Skeletal muscle tissue (tissue), 4 donors: ENCODE data around the gene HOXD3. TPM values are rescaled to one million over a fixed set of nuclear protein-coding genes. Genes with fewer than 3 reads are reported as not detected.

Experiments used
- H3K27ac ChIP-seq: one replicate; pipeline ENCODE4 v1.7.0; 2013; ENCODE audit warnings: mild to moderate bottlenecking, low read depth, low read length, inconsistent platforms
- H3K27me3 ChIP-seq, 3 donors: one replicate each; pipeline ENCODE4 v1.7.0; 2013; ENCODE audit warnings: low read length in 3 of 3; ENCODE audit not compliant: control insufficient read depth in 3 of 3, insufficient read depth in 3 of 3
- H3K36me3 ChIP-seq, 3 donors: one replicate each; pipeline ENCODE4 v1.7.0; 2013; ENCODE audit warnings: low read length in 3 of 3; ENCODE audit not compliant: control insufficient read depth in 3 of 3, insufficient read depth in 3 of 3
- H3K4me1 ChIP-seq, 3 donors: one replicate each; pipeline ENCODE4 v1.7.0; 2013; ENCODE audit warnings: low read length in 3 of 3, mild to moderate bottlenecking in 3 of 3; ENCODE audit not compliant: control insufficient read depth in 3 of 3, insufficient read depth in 3 of 3
- H3K4me3 ChIP-seq, 3 donors: one replicate each; pipeline ENCODE4 v1.7.0; 2013; ENCODE audit warnings: low read length in 3 of 3
- H3K9ac ChIP-seq, 3 donors: one replicate each; pipeline ENCODE4 v1.7.0; 2013; ENCODE audit warnings: low read length in 3 of 3, mild to moderate bottlenecking in 3 of 3, moderate library complexity in 2 of 3, low read depth in 1 of 3
- H3K9me3 ChIP-seq, 3 donors: one replicate each; pipeline ENCODE4 v1.7.0; 2013; ENCODE audit warnings: low read length in 3 of 3; ENCODE audit not compliant: control insufficient read depth in 3 of 3
- total RNA-seq: library from RNA; depleted of rRNA; stranded (reverse); fragments of >200 nt; gene quantifications from one replicate; pipeline ENCODE4 v1.2.3, GENCODE V29; 2014
- donor health status: Osteomylitis.

The HOXD3 gene
- total RNA-seq, 1 donor from 2014 or later = 4.2 TPM

DNA sequence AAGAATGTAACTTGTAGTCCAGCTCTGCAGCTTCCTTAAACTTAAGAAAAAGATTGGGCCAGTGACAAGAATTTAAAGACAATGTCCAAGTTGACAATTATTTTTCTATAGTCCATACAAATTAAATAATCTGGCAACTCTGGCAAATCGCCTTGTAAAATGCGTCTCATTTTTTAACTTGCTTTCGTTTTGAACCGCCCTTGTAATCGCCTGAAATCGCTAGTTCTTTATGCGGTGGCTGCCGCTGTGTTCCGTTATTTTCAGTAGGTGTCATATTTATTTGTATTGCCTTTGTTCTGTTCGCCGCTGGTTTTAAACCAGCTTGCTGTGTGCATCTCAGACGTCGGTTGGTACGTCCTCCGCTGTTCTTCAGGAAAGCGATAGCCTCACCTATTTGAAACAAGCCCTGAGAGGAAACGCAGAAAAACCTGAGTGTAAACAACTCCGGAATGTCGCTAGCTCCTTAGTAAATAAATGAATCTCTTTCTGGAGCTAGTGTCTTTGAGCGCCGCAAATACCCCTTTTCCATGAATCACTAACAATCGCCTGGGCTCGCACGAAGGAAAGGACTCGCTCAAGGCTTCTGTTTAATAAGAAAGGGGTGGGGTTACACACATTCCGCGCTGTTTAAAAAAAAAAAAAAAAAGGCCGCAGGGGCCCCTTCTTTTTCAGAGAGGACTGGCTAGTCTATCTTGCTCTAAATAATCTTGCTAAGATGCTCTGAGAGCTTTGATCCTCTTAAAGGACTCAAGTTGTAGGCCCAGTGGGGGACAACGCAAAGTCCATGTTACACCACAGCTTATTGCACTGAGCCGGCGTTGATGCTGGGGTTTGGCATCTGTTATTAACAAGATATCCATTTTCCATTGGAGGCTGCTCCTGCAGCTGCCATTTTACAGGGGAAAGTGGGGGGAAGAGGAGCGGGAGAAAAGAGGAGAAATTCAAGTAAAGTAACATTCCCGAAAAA is 24.6 kb upstream of the HOXD3 start:
- Histone ChIP-seq H3K9ac (peak overlapping the region; percentile 47 to 76 (median 60)), H3K9me3 (no peaks in the 10 kb centered on the region), H3K36me3 (peaks cover 0 to 2% (median 0%) of the 10 kb centered on the region in 3 donors), H3K4me3 (peak overlapping the region; percentile 22 to 66 (median 49)), H3K27ac (peak overlapping the region; percentile 50), H3K27me3 (peaks cover 19 to 69% (median 29%) of the 10 kb centered on the region in 3 donors), H3K4me1 (peaks cover 9 to 31% (median 10%) of the 10 kb centered on the region in 3 donors)

DNA sequence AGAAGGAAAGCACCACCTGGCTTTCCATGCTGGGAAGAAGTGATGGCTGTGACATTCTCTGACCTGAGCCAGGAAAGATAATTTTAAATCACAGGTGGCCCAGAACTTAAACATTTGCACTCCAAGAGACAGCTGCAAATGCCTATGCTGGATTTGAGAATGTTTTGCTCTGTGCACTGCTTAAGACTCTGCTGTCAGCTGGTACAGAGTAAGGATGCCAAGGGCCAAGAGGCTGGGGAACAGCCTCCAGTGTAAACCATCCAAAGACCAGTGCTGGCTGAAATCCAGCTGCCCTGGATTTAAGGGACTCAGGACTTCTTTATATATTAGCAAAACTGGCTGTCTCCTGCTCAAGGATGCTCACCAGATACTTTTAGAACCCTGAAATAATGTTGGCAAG is 23.7 kb upstream of the HOXD3 start:
- no peaks in the 10 kb centered on the region for H3K9me3 ChIP-seq
- H3K4me1 ChIP-seq = peaks cover 6 to 26% (median 12%) of the 10 kb centered on the region in 3 donors
- no peak overlapping the region for H3K4me3 ChIP-seq

DNA sequence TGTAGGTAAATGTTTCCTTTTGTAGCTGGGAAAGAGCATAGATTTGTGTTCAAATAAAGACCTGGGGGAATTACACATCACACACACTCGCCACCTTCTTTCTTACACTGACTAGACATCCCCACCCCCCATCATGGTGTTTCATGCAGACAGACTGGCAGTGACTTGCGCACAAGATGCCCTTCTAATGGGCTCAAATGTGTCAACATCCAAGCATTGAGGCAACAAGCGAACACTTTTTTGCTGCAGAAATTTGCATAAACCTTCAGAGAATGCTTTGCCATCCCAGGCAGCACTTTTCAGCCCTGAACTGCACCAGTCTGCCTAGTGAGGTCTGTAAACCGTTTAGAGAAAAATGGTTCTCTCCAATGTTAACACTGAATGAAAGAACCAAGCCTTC is 23.1 kb upstream of the HOXD3 start:
- Histone ChIP-seq H3K4me3 (peak overlapping the region in 1 of 3 donors; percentile 23), H3K36me3 (peaks cover 0 to 2% (median 0%) of the 10 kb centered on the region in 3 donors), H3K4me1 (peaks cover 6 to 21% (median 16%) of the 10 kb centered on the region in 3 donors), H3K9ac (no peak overlapping the region), H3K27me3 (peaks cover 12 to 65% (median 18%) of the 10 kb centered on the region in 3 donors), H3K9me3 (no peaks in the 10 kb centered on the region), H3K27ac (peak overlapping the region; percentile 88)

More for the DNA sequence above, 23.7 kb upstream of the HOXD3 start:
- H3K9ac ChIP-seq = peak overlapping the region in 1 of 3 donors; percentile 3
- H3K27me3 ChIP-seq = peaks cover 13 to 65% (median 23%) of the 10 kb centered on the region in 3 donors
- peaks cover 0 to 2% (median 0%) of the 10 kb centered on the region in 3 donors for H3K36me3 ChIP-seq
- H3K27ac ChIP-seq = no peak overlapping the region

DNA sequence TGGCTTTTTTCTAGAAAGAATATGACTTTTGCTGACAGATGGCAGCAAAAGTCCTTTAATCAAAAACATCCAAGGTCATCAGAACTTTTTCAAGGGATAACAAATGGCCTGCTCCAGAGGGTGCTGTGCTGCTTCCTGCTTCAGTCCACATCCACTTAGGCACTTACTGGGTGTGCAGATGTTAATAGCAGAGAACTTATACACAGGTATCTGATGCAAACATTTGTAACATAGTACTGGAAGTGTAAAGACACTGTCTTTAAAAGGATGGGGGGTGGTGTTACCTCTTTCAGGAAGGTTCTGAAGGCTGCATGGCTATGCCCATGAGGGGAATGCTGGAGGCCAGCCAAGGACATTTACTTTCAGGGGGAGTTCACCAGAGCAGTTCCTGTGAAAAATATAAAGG is 22.1 kb upstream of the HOXD3 start:
- H3K27ac ChIP-seq = peak overlapping the region; percentile 88
- no peaks in the 10 kb centered on the region for H3K9me3 ChIP-seq
- H3K36me3 ChIP-seq = peaks cover 0 to 2% (median 0%) of the 10 kb centered on the region in 3 donors
- H3K9ac ChIP-seq = no peak overlapping the region
- peaks cover 12 to 69% (median 21%) of the 10 kb centered on the region in 3 donors for H3K27me3 ChIP-seq
- H3K4me1 ChIP-seq = peaks cover 8 to 27% (median 21%) of the 10 kb centered on the region in 3 donors
- no peak overlapping the region for H3K4me3 ChIP-seq

DNA sequence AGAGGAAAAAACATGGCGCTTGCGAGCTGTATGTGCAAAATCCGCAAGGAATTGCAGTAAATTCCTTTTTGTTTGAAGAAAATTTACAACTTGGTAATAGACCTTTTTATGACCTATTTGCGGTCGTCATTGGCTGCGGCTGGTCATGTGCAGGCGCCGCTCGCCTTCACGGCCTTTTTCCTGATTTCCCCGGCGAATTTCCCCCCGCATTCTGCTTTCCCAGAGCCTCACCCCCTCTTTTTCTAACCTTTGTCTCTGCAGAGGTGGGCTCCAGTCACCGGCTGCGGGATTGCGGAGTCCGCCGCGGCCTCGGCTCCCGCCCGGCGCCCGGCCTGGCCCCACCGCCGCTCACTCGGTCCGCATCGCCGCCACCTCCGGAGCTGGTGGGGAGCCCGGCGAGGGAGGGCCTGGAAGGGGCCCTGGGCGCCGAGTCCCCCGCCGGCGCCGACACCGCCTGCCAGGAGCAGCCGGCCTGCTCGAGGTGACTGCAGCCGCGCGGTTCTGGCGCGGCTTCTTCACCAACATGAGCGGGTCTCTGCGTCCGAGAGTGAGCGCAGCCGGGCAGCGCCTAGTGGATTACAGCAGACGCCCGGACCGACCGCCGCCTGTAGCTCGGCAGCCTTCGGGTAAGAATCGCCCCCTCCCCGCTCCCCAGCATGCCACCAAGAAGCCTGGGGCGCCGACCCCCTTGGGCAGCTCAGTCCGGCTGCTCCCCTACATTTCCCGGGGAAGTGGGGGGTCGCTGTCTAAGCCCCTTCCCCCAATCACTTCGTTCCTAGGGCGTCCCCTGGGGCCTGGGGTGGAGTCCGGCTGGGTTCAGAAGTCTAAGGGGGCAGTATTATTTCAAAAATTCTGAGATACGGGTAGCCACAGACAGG is 20.5 kb upstream of the HOXD3 start:
- no peaks in the 10 kb centered on the region for H3K9me3 ChIP-seq
- peak overlapping the region; percentile 79 to 85 (median 84) for H3K9ac ChIP-seq
- peaks cover 16 to 80% (median 17%) of the 10 kb centered on the region in 3 donors for H3K27me3 ChIP-seq
- H3K36me3 ChIP-seq = peaks cover 0 to 2% (median 0%) of the 10 kb centered on the region in 3 donors
- H3K4me3 ChIP-seq = peak overlapping the region; percentile 68 to 87 (median 77)
- H3K27ac ChIP-seq = peak overlapping the region; percentile 88
- H3K4me1 ChIP-seq = peaks cover 17 to 34% (median 28%) of the 10 kb centered on the region in 3 donors

DNA sequence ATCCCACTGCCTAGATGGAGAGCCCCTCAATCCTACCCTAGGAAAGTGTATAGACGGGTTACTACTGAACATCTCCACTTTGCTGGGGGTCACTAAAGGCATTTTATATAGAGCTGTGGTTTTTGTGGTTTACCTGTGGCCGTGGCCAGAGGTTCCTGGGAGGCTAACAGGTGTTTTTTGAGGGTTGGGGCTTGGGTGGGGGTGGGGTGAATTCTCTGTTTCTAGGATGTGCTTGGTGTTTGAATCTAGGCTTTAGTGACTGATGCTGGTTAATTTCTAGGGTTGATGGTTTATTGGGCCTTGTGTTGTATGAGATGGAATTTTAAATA is 19.9 kb upstream of the HOXD3 start:
- Histone ChIP-seq H3K27ac (peak overlapping the region; percentile 88), H3K4me1 (peaks cover 17 to 34% (median 28%) of the 10 kb centered on the region in 3 donors), H3K36me3 (peaks cover 0 to under 1% (median 0%) of the 10 kb centered on the region in 3 donors), H3K27me3 (peaks cover 15 to 75% (median 16%) of the 10 kb centered on the region in 3 donors), H3K4me3 (peak overlapping the region; percentile 68 to 87 (median 77)), H3K9ac (peak overlapping the region; percentile 79 to 85 (median 84)), H3K9me3 (no peaks in the 10 kb centered on the region)

DNA sequence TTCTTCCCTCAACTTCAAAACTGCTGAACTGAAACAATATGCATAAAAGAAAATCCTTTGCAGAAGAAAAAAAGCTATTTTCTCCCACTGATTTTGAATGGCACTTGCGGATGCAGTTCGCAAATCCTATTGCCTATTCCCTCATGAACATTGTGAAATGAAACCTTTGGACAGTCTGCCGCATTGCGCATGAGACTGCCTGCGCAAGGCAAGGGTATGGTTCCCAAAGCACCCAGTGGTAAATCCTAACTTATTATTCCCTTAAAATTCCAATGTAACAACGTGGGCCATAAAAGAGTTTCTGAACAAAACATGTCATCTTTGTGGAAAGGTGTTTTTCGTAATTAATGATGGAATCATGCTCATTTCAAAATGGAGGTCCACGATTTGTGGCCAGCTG is 19.2 kb upstream of the HOXD3 start:
- H3K4me3 ChIP-seq = peak overlapping the region in 2 of 3 donors; percentile 10 to 87
- H3K27me3 ChIP-seq = peaks cover 12 to 73% (median 16%) of the 10 kb centered on the region in 3 donors
- peak overlapping the region in 2 of 3 donors; percentile 5 to 48 for H3K9ac ChIP-seq
- H3K27ac ChIP-seq = peak overlapping the region; percentile 76
- peaks cover 19 to 34% (median 28%) of the 10 kb centered on the region in 3 donors for H3K4me1 ChIP-seq
- H3K36me3 ChIP-seq = no peaks in the 10 kb centered on the region
- no peaks in the 10 kb centered on the region for H3K9me3 ChIP-seq

DNA sequence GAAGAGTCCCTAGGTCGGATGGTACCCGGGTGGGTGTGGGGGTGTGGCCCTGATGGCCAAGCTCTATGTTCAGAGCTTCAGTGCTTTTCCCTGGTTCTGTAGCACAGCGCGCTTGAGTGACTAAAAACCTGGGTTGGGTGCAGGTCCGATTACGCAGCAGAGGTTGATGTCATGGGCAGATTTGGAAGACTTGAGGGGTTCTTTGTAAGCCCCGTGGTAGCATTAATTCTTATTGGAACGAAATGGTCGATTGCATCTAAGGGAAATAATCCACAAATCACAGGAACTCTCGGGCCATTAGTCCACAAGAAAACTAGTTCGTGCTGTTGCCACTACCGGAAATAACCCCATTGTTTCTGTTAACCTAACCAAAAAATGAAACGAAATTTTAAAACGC is 18.6 kb upstream of the HOXD3 start:
- peak overlapping the region in 2 of 3 donors; percentile 10 to 63 for H3K4me3 ChIP-seq
- H3K9me3 ChIP-seq = no peaks in the 10 kb centered on the region
- H3K9ac ChIP-seq = peak overlapping the region; percentile 30 to 61 (median 60)
- peaks cover 12 to 72% (median 16%) of the 10 kb centered on the region in 3 donors for H3K27me3 ChIP-seq
- H3K4me1 ChIP-seq = peaks cover 19 to 34% (median 28%) of the 10 kb centered on the region in 3 donors
- H3K36me3 ChIP-seq = no peaks in the 10 kb centered on the region
- H3K27ac ChIP-seq = peak overlapping the region; percentile 76

DNA sequence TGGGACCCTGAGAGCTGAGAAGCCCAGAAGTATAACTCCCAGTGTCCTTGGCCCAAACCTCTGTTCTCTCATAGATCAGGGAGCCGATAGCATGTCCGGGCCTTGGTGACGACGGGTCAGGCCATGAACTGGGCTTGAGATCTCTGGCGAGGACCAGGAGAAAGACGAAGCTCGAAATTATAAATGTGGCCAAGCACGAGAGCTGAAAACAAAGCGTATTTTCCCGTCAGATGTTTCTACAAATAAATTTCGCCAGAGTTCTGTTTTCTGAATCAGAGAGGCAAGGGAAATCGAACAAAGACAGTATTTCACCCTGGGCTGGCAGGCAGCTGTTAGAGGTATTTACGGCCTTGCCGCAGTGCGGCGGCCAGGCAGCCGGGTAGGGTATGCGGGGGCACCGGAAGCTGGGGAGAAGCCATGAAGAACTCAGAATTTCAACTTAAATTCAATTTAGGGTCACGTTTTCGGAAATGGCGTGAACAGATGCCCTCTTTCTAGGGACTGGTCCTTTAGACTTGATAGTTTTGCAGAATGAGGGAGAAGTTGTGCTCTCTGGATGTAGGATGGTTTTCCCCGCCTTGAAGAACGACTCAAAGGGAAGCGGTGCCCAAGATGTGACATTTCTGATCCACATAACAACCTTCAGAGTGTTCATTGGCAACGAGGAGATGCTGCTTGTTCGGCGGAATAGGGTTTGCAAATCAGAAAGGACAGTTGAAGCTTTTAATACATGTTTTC is 18.0 kb upstream of the HOXD3 start:
- Histone ChIP-seq H3K9me3 (no peaks in the 10 kb centered on the region), H3K27me3 (peaks cover 12 to 67% (median 15%) of the 10 kb centered on the region in 3 donors)

More for the DNA sequence above, 18.0 kb upstream of the HOXD3 start:
- peak overlapping the region; percentile 30 to 61 (median 60) for H3K9ac ChIP-seq
- peaks cover 19 to 33% (median 28%) of the 10 kb centered on the region in 3 donors for H3K4me1 ChIP-seq
- no peaks in the 10 kb centered on the region for H3K36me3 ChIP-seq
- peak overlapping the region; percentile 76 for H3K27ac ChIP-seq
- H3K4me3 ChIP-seq = peak overlapping the region; percentile 39 to 63 (median 45)
